HG03280 (cell line): ENCODE measurements around the gene PLD6.
"Not testable (repeated sequence)": the region's sequence is repeated elsewhere in the genome, so short reads cannot be mapped to it uniquely, and the experiment has no call there.

Experiments
- ATAC-seq: cut with Tn5 transposase; IDR thresholded peaks from one replicate; pipeline ENCODE4 v1.9.1; 2021; ENCODE audit warnings: mild to moderate bottlenecking, moderate library complexity; ENCODE audit not compliant: unreplicated experiment

Gene PLD6

DNA sequence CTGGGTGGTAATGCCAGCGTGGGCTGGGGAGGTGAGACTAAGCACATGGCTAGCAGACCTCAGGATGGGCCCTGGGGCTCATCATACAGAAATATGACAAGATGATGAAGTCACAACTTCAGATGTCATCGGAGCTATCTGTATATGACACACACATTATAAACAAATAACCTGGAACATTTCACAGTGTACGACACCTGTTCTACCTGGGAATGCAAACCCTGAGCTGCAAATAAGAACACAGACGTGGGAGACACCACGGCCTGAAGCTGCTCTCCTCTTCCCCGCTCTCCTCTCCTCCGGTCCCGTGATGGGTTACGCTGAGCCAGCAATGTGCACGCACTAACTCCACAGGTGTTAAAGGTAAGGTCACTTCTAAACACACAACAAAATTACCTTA is 4.9 kb downstream of the PLD6 start:
- ATAC-seq: no peak

DNA sequence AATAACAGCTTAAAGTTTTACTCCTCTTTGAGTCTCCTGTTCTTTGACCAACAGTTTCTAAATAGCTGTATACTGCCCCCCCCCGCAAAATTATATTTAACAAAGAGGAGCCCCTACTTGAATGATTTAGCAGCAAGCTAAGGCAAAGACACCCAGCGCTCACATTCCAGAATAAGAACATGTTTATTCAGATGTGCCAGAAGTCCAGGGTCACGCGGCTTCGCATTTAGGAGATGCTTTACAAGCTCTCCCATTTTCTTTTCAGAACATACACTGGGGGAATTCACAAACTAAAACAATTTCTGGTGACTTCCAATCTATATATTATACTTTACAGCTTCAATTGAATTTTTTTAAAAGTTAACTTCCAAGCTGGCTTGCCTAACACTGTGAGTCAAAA is 5.3 kb downstream of the PLD6 start:
- ATAC-seq: no peak

DNA sequence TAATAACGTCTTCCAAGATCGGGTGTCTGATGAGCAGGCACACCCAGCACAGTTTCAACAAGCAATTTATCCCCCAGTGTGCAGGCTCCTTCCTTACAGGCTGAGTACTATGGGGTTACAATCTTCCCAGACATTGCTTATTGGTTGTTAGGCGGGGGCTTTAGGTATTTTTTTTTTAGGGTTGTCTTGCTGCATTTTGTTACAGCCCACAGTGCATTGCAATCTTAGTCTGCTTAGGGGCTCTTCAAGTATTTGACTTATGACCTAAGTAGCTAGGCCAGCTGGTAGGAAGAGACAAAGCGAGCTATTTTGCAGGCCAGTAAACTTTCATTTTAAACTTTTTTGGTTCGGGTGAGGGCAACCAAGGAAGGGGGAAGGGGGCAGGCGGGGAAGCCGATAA is 5.8 kb downstream of the PLD6 start:
- no peak for ATAC-seq

DNA sequence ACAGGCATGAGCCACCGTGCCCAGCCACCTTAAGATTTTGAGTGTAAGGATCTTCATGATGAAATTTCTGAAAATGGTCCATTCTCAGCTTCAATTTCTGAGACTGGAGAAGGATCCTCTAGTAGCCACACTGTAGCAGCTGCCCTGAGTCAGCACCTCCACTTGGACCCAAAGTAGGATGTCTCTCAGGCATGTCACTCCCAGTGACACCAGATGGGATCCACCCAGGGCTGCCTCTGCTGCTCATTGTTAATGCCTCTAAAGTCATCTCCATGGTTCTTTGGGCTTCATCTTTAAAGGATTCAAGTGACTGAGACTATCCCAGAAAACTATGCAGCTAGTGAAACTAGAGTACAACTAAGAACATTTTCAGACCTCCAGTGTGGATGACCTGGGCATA is 7.9 kb downstream of the PLD6 start:
- ATAC-seq: no peak

DNA sequence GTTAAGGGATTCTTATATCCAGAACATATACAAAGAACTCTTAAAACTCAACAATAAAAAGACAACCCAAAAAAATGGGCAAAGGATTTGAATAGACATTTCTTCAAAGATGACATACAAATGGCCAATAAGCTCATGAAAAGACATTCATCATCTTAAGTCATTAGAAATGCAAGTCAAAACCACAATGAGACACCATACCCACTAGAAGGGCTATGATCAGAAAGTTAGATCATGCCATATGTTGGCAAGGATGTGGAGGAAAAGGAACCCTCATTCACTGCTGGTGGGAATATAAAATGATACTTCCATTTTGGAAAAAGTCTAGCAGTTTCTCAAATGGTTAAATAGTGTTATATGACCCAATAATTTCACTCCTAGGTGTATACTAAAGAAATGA is 9.4 kb downstream of the PLD6 start:
- ATAC-seq: no peak

DNA sequence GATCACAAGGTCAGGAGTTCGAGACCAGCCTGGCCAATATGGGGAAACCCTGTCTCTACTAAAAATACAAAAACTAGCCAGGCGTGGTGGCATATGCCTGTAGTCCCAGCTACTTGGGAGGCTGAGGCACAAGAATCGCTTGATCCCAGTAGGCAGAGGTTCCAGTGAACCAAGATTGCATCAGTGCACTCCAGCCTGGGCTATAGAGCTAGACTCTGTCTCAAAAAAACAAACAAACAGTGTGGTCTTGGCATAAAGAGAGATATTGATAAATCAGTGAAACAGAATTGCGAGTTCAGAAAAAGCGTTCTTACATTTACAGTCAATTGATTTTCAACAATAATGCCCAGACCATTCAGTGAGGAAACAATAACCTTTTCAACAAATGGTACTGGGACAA is 10.7 kb downstream of the PLD6 start:
- ATAC-seq: not testable (repeated sequence)

DNA sequence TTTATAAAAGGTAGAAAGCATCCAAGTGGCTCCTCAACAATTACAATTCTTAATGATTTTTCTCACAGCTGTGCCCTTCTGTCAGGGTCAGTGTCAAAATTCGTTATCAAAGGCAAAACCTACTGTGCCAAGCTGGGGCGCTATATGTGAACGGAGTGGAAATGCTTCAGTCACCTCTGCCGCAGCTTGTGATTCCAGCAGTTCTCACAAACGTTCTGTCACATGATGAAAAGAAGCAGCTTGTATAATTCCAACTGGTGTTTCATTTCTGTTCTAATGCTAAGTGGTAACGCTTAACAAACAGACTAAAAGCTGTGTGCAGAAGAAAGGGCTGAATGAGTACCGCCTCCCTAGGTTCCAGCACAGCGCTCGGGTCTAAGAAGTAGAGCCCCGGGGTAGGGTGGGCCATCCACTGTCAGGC is 14.2 kb downstream of the PLD6 start:
- no peak for ATAC-seq

DNA sequence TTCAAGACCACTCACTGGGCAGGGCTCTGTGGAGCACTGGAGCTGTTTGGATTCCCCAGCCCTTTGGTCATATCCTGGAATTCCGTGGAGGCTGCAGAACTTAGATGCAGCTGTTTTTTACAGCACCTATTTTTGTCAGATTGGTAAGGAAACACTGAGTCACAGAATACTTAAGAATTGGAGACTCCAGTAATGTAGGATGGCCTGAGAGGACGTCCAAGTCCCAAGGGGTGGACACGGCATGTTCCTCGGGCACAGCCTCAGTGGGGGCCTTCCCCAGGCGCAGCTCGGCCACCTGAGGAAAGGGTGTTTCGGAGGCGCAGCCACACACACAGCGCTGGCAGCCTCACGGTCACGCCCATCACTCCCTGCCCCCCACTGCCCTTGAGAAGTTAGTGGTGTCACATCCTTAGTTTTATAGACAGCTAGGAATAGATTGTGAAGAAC is 14.8 kb downstream of the PLD6 start:
- ATAC-seq: no peak

DNA sequence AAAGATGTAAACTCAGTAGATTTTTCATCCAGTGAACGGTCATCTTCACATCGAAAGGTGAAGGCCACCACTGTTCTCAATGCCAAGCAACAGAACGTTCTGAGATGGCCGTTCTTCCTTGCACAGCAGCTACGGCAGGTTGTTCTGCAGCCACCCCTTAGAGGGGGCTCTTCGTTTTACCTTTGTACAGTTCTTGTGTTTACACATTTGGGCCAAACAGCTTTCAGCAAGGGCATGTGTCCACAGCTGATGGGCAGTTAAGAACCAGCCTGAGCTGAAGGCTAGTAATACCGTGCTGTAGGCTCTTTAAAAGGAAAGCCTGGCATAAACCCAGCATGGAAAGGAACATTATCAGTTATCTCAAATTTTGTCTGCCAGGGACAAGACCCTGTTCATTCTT is 15.9 kb downstream of the PLD6 start:
- ATAC-seq: no peak

DNA sequence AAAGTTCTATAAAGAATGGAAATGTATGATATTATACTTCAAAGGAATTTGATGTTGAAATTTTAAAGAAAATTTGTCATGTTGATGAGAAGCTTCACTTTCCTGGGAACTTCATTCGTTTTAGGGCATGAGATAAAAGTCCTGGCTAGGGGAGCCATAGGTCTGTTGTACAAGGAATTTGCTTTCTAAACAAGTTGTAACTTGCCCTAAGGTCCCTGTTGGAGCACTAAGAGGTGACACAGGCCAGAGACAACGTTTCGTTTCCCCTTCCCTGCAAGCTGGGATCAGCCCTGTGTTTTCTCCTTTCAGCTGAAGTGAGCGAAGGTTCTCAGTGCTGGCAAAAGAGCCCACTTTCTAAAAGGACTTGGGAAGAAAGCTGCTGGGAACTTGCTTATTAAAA is 16.6 kb downstream of the PLD6 start:
- no peak for ATAC-seq

DNA sequence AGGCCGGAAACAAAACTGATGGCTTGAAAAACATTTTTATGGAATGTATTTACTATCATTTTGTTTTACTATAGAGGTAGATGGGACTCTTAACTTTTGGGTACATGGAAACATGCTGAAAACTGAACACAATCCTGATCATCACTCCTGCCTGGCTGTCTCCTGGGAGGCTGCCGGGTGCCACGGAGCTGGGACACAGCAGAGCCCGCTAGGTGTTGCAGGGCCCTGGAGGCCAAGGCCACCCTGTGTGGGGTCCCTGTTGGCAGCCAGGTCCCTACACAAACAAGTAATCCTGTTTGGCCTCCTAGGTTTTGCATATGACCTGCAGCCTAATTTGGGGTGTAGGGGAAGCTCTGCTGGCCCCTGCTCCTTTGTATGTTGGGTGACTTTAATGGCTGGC is 17.5 kb downstream of the PLD6 start:
- no peak for ATAC-seq

DNA sequence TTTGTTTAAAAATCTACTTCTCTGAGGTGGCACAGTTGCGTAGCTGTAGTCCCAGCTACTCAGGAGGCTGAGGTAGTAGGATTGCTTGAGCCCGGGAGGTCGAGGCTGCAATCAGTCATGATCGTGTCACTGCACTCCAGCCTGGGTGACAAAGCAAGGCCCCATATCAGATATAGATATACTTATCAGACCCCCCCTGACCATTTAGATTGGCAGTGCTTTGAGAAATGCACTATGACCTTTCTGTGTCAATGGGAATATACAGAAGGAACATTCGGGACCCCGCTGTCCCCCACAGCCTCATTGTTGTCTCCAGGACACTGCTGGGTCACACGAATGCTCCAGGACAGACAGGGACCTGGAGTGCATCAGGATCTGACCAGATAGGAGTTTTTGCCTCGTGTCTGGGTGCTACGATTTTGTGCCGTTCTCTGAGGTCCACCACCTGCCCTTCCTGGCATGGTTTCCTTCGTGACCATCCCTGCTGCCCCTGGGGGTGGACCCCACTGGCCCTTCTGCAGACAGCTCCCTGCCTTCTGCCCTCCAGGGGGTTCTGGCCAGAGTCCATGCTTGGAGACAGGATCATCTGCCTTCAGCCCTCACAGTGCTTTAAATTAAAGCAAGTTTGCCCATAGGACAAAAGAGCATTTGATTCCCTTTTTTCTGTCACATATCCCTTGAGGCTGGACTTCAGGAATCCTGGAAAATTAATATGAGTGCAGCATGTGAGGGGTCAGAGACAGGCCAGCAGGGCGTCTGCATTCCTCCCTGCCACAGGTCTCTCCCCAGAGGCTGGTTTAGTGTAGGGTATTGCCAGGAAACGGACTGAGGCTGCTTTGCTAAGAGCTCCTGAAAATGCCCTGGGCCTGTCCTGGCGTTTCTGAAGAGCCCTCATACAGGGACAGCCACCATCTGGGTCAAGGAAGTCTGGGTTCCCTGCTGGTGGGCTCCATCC is 19.3 kb downstream of the PLD6 start:
- no peak for ATAC-seq

DNA sequence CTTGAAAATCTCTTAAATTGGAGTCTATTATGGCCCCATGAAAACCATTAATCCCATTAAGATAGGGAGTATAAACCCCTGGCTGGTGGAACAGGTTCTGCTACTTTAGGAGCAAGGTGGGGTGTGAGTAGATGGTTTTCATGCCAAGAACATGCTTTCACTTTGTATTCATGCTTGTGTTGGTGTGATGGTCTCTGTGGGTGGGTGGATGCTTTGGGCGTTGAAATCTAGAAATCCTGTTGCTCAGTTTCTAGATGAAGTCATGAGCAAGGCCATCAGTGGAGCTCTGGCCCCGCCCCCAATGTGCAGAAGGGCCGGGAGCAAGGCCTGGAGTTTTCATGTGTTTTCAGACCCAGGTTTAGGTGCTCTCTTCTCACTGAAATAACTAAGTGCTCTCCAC is 20.1 kb downstream of the PLD6 start:
- no peak for ATAC-seq

DNA sequence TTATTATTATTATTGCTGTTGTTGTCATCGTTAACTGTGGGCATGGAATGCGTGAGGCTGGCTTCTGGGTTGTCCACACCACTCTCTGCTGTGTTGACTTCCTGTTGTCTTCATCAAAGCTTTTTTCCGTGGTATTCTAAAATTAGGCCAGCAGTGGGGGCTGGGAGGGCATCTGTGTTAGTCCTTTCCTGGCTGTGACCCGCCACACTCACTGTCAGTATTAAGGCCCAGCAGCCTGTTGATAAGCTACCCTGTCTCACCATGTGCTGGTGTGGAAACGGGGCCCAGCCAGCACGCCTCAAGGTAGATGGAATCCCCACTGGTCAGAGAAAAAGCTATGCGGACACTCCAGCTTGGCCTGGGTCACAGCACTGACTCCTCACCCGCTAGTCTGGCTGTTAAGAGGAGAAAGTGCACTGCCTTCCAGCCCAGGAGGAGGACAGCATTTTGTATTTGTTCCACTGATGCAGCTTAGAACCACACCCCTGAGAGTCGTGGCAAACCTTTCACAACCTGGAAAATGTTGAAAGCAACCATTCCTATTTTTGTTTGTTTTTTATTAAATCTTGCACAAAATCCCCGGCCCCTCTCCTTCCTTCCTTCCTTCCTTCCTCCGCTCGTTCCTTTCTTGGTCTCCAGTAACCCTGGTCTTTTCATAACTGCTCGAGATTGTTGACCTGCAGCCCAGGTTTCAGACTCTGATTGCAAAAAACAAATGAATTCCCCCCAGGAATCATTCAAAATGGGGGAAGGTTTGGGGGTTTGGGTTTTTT is 21.0 kb downstream of the PLD6 start:
- not testable (repeated sequence) for ATAC-seq

DNA sequence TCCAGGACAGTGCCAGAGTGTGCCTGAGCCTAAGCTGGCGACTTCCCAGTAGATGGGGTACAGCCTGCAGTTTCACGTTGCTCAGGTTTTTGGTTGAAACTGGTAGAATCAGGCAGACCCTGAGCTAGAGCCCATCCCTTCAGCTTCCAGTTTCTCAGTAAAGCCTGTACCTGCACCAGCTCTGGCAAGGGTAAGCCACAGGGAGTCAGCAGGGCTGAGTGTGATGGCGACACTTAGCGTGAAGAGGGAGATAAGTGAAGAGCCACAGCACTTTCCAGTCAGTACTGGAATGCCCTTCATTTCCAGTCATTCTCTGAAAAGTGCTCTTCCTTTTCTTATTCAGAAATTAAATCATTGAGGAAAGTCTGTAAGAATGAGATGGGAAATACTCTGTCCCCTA is 22.4 kb downstream of the PLD6 start:
- no peak for ATAC-seq

DNA sequence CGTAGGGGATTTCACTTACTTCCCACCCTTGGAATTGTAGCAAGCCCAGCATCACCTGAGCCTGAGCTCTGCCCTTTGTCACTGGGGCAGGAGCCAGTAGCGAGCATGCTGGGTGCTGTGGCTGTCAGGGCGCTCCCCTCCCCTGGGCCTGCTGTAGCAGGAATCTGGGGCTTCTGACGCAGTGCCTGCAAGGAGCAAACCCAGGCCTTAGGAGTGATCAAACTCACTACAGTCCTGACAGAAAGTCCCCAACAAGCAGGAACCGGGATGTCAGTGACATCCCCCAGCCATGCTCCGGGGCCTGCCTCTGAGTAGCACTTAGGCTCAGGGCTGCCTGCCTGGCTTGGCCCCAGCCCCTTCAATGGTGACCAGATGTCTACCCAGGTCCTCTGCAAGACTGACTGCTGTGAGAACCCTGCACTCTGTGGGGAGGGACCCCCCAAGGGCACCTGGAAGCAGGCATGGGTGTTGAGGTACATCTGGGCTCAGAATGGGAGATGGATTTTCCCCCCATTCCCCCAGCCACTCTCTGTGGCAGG is 23.5 kb downstream of the PLD6 start:
- ATAC-seq: no peak

DNA sequence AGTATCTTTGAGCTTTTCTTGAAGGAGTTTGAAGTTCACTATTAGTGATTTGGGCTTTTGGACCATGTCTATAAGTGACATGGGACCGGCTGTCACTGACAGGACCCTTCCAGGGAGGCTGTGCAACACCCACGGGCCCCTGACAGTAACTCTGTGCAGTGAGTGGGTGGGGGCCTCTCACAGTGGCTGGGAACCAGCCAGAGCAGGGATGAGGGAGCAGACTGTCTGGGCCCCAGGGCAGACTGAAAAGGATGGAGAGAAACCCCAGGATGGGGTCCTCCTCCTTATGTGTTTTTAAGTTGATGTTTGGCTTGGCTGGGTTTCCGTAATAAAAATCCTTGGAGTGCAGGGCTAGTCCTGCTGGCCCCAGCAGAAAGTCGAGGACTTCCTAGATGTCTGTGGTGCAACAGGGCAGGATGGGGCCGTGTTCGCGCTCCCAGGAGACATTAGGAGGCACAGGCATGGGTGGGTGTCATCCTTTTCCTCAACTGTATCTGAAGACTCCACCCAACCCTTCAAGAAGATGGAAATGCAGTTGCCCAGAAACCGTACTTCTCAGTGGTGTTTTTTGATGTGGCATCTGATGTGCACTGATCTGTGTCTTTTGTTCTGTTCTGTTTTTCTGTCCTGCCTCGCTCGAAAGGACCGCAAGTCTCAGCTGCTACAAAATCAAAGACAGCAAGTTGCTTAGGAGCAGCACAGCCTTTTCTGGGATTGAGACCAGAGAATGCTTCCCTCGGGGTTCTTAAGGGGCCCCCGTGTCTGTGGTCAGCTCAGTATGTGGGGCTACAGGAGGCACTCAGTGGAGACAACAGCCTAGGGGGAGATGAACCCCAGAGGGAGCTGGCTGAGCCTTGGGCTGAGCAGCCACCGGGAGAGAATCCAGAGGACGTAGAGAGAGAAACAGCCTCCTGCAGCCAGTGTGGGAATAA is 24.2 kb downstream of the PLD6 start:
- no peak for ATAC-seq

DNA sequence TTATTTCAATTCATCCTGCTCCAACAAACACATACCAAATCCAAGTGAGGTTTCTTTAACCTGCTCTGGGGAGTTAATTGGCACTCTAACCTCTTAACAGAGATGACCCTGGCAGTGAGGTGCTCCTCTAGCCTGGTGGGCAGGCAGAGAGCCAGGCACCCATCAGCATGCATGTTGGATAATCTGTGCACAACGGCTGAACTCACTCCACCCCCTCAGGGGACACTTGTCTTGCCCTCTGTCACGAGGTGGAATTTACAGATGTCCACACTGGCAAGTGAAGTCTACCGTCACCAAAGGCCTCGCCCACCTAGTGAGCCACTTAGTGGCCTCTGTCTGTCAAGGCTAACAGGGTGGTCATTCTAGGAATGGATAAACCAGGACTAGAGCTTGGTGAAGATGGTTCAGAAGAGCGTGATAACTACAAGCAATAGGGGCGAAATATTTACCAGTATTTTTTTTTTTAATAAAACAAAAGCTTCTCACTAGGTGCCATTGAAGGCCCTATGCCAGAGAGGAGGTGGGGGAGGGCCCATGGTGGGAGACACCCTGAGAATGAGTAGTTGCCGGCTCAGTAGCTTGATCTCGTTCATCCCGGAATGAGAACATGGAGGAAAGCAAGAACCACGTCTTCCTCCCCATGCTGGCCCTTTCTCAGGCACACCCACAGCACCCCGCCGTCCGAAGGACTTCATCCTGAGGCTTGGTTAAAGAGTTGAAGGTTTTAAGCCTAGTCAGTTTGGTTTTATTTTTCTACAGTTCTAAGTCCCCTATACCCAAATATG is 25.2 kb downstream of the PLD6 start:
- no peak for ATAC-seq

DNA sequence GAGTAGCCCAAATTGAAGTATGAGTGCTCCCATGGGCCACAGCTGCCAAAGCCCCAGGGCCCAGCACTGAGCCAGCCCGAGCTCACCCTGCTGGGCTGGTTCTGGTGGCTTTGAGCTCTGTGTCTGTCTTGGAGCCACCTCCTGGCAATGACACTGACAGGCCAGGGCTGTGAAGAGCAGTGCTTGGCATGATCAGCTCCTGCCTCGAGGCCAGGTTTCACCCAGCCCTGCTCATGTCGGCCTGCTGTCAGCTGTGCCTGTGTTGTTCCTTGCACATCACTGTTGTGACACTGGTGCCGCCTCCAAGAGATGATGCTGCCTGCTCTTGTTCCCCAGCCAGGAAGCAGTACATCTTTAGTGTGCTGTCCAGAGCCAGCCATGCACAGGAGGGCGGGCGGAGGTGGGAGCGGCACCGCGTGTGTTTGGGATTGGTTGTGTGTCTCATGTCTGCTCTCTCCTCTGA is 26.0 kb downstream of the PLD6 start:
- no peak for ATAC-seq

DNA sequence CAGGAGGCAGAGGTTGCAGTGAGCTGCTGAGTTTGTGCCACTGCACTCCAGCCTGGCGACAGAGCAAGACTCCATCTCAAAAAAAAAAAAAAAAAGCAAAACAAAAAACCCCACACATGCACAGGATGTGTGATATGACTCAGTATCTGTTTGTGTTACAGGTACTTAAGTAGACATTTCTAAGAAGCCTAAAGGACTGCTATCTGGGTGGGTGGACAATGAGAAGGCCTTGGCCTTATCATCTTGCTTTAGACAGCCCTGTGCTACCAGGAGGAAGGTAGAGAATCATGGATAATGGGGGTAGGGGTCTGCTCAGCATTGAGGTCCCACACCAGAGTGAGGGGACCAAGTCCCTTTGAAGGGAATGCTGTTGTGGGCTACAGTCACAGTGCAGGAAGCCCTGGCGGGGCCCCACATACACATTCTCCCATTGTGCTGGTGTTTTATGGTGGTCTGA is 26.7 kb downstream of the PLD6 start:
- no peak for ATAC-seq
